NB4 (cell line): Measurements from ENCODE around the gene LMO7.

Experiments used
- CTCF ChIP-seq: IDR thresholded peaks from one replicate; pipeline ENCODE4 v1.5.1; 2012; ENCODE audit warnings: low read depth, low read length
- MAX ChIP-seq: IDR thresholded peaks from 2 replicates; pipeline ENCODE4 v1.6.1; 2011; ENCODE audit warnings: low read depth, low read length
- MYC ChIP-seq: IDR thresholded peaks from 2 replicates; pipeline ENCODE4 v1.6.1; 2011; ENCODE audit warnings: low read depth, low read length
- POLR2A ChIP-seq: IDR thresholded peaks from 2 replicates; pipeline ENCODE4 v1.6.1; 2011; ENCODE audit warnings: mild to moderate bottlenecking; ENCODE audit not compliant: insufficient read length; ENCODE audit errors: extremely low read depth

GRCh38 chr13:75744127-75744526 lies 108.0 kb downstream of the LMO7 start:
- no peak for TF ChIP-seq CTCF
- no peak for TF ChIP-seq MYC
- TF ChIP-seq POLR2A = no peak
- TF ChIP-seq MAX = no peak
